SK-N-MC (cell line): ENCODE data around the gene CLASP1.

Experiments used
- DNase-seq: peaks from one replicate; pipeline ENCODE4 v3.0.0-alpha.2; 2011; ENCODE audit warnings: low read depth, low spot score
- H3K27ac ChIP-seq: fragments of 200-600 bp; sonication (generic); 2 replicates; pipeline ENCODE4 v1.5.1; 2016; ENCODE audit warnings: mixed run types
- H3K36me3 ChIP-seq: fragments of 200-600 bp; sonication (generic); 2 replicates; pipeline ENCODE4 v1.6.1; 2017; ENCODE audit warnings: antibody characterized with exemption, low read length, mixed read lengths; ENCODE audit not compliant: insufficient read depth
- H3K4me3 ChIP-seq: fragments of 200-600 bp; sonication (generic); 2 replicates; pipeline ENCODE4 v1.5.1; 2016
- H3K9ac ChIP-seq: fragments of 200-600 bp; sonication (generic); 2 replicates; pipeline ENCODE4 v1.8.0; 2017; ENCODE audit warnings: mixed run types, mixed read lengths; ENCODE audit not compliant: insufficient read length
- H3K9me3 ChIP-seq: fragments of 200-600 bp; sonication (generic); 2 replicates; pipeline ENCODE4 v1.6.1; 2017; ENCODE audit warnings: low read depth, mild to moderate bottlenecking, antibody characterized with exemption, low read length, moderate library complexity, mixed read lengths
- EZH2 ChIP-seq: fragments of 200-600 bp; sonication (generic); IDR thresholded peaks from one replicate; pipeline ENCODE4 v1.6.1; 2017; ENCODE audit warnings: antibody characterized with exemption
- FOXP2 ChIP-seq: optimal IDR thresholded peaks from 2 replicates; pipeline ENCODE3; 2011; ENCODE audit warnings: mild to moderate bottlenecking, moderate library complexity; ENCODE audit not compliant: insufficient read depth; ENCODE audit errors: extremely low read length, control extremely low read depth
- POLR2AphosphoS5 ChIP-seq: IDR thresholded peaks from 2 replicates; pipeline ENCODE4 v1.6.1; 2012; ENCODE audit warnings: mild to moderate bottlenecking, low read depth, low read length, borderline replicate concordance

The CLASP1 gene

GRCh38 chr2:121409966-121410365, 239.3 kb downstream of the CLASP1 start:
- Histone ChIP-seq H3K36me3 (peaks cover 20% of the 10 kb centered on the region), H3K9me3 (no peaks in the 10 kb centered on the region), H3K4me3 (no peak overlapping the region), H3K27ac (no peak overlapping the region), H3K9ac (no peak overlapping the region)
- DNase-seq, result no peak
- TF ChIP-seq POLR2AphosphoS5 (no peak), FOXP2 (no peak), EZH2 (no peak)

GRCh38 chr2:121409388-121409787, 239.9 kb downstream of the CLASP1 start:
- DNase-seq, result no peak
- Histone ChIP-seq H3K27ac (no peak overlapping the region), H3K36me3 (peaks cover 20% of the 10 kb centered on the region), H3K9ac (no peak overlapping the region), H3K4me3 (no peak overlapping the region), H3K9me3 (no peaks in the 10 kb centered on the region)
- TF ChIP-seq POLR2AphosphoS5 (no peak), EZH2 (no peak), FOXP2 (no peak)

- DNase-seq, result no peak
- Histone ChIP-seq H3K27ac (no peak overlapping the region), H3K36me3 (peaks cover 20% of the 10 kb centered on the region), H3K9me3 (no peaks in the 10 kb centered on the region), H3K4me3 (no peak overlapping the region), H3K9ac (no peak overlapping the region)
- TF ChIP-seq POLR2AphosphoS5, result no peak
- no peak for TF ChIP-seq EZH2
- no peak for TF ChIP-seq FOXP2
These were observed 240.6 kb downstream of the CLASP1 start for GRCh38 chr2:121408641-121409040.

GRCh38 chr2:121405233-121405632, 244.0 kb downstream of the CLASP1 start:
- H3K9ac ChIP-seq, result no peak overlapping the region
- H3K27ac ChIP-seq, result no peak overlapping the region
- peaks cover 22% of the 10 kb centered on the region for H3K36me3 ChIP-seq
- no peak for DNase-seq
- TF ChIP-seq EZH2 (no peak), FOXP2 (no peak), POLR2AphosphoS5 (no peak)
- no peak overlapping the region for H3K4me3 ChIP-seq
- no peaks in the 10 kb centered on the region for H3K9me3 ChIP-seq

GRCh38 chr2:121400201-121400600, 249.1 kb downstream of the CLASP1 start:
- Histone ChIP-seq H3K36me3 (peaks cover 33% of the 10 kb centered on the region), H3K9ac (no peak overlapping the region), H3K27ac (no peak overlapping the region), H3K9me3 (no peaks in the 10 kb centered on the region), H3K4me3 (no peak overlapping the region)
- DNase-seq, result no peak
- TF ChIP-seq POLR2AphosphoS5 (no peak), EZH2 (no peak), FOXP2 (no peak)

- no peak for DNase-seq
- Histone ChIP-seq H3K4me3 (no peak overlapping the region), H3K36me3 (peaks cover 36% of the 10 kb centered on the region), H3K9ac (no peak overlapping the region), H3K9me3 (no peaks in the 10 kb centered on the region), H3K27ac (no peak overlapping the region)
- no peak for TF ChIP-seq POLR2AphosphoS5
- TF ChIP-seq EZH2, result no peak
- no peak for TF ChIP-seq FOXP2
These were observed 250.4 kb downstream of the CLASP1 start for GRCh38 chr2:121398853-121399252.

GRCh38 chr2:121390082-121390692, 259.1 kb downstream of the CLASP1 start:
- Histone ChIP-seq H3K27ac (no peak overlapping the region), H3K36me3 (peaks cover 23% of the 10 kb centered on the region), H3K9me3 (no peaks in the 10 kb centered on the region), H3K4me3 (no peak overlapping the region), H3K9ac (no peak overlapping the region)
- no peak for DNase-seq
- TF ChIP-seq POLR2AphosphoS5 (no peak), FOXP2 (no peak), EZH2 (no peak)

- no peak for DNase-seq
- Histone ChIP-seq H3K4me3 (no peak overlapping the region), H3K9ac (no peak overlapping the region), H3K9me3 (no peaks in the 10 kb centered on the region), H3K27ac (no peak overlapping the region), H3K36me3 (peaks cover 22% of the 10 kb centered on the region; the same call in 1 of the 2 replicates)
- TF ChIP-seq EZH2 (no peak), FOXP2 (no peak), POLR2AphosphoS5 (no peak)
These were observed 260.9 kb downstream of the CLASP1 start for GRCh38 chr2:121388371-121388770.
